ENCODE measurements around the gene MLLT10.

DNA sequence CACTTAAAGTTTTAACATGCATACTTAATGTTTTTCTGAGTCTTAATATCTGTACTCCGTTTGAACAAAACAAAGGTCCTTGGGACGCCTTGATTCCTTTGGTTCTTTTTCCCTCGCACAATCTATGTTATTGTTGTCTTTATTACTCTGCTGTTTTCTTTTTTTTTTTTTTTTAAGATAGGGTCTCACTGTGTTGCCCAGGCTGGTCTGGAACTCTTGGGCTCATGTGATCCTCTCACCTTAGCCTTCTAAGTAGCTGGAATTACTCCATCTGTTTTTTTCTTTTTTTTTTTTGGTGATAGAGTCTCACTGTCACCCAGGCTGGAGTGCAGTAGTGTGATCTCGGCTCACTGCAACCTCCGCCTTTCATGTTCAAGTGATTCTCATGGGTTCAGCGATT, 13.2 kb downstream of the MLLT10 start:
- TF ChIP-seq EZH2 (IDR thresholded peaks at IDR 0.05; ENCODE audit: borderline replicate concordance, control insufficient read depth, low read depth, low read length) = no peak
- TF ChIP-seq SP1 (IDR thresholded peaks at IDR 0.05; ENCODE audit: low read depth, low read length) = no peak
- no peak for TF ChIP-seq POLR2A (IDR thresholded peaks at IDR 0.05; ENCODE audit: low read depth, low read length)
- TF ChIP-seq, protein P1, sequence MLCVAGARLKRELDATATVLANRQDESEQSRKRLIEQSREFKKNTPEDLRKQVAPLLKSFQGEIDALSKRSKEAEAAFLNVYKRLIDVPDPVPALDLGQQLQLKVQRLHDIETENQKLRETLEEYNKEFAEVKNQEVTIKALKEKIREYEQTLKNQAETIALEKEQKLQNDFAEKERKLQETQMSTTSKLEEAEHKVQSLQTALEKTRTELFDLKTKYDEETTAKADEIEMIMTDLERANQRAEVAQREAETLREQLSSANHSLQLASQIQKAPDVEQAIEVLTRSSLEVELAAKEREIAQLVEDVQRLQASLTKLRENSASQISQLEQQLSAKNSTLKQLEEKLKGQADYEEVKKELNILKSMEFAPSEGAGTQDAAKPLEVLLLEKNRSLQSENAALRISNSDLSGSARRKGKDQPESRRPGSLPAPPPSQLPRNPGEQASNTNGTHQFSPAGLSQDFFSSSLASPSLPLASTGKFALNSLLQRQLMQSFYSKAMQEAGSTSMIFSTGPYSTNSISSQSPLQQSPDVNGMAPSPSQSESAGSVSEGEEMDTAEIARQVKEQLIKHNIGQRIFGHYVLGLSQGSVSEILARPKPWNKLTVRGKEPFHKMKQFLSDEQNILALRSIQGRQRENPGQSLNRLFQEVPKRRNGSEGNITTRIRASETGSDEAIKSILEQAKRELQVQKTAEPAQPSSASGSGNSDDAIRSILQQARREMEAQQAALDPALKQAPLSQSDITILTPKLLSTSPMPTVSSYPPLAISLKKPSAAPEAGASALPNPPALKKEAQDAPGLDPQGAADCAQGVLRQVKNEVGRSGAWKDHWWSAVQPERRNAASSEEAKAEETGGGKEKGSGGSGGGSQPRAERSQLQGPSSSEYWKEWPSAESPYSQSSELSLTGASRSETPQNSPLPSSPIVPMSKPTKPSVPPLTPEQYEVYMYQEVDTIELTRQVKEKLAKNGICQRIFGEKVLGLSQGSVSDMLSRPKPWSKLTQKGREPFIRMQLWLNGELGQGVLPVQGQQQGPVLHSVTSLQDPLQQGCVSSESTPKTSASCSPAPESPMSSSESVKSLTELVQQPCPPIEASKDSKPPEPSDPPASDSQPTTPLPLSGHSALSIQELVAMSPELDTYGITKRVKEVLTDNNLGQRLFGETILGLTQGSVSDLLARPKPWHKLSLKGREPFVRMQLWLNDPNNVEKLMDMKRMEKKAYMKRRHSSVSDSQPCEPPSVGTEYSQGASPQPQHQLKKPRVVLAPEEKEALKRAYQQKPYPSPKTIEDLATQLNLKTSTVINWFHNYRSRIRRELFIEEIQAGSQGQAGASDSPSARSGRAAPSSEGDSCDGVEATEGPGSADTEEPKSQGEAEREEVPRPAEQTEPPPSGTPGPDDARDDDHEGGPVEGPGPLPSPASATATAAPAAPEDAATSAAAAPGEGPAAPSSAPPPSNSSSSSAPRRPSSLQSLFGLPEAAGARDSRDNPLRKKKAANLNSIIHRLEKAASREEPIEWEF (IDR thresholded peaks at IDR 0.05; ENCODE audit: insufficient replicate concordance, low read depth, low read length) = no peak
- no peak for TF ChIP-seq ESRRA (IDR thresholded peaks at IDR 0.05; ENCODE audit: low read length)
- TF ChIP-seq, protein P2, sequence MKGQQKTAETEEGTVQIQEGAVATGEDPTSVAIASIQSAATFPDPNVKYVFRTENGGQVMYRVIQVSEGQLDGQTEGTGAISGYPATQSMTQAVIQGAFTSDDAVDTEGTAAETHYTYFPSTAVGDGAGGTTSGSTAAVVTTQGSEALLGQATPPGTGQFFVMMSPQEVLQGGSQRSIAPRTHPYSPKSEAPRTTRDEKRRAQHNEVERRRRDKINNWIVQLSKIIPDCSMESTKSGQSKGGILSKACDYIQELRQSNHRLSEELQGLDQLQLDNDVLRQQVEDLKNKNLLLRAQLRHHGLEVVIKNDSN (IDR thresholded peaks at IDR 0.05; ENCODE audit: borderline replicate concordance, extremely low read length, insufficient read depth, low read depth, low read length) = no peak
- no peak for TF ChIP-seq NR2C2 (IDR thresholded peaks at IDR 0.05; ENCODE audit: borderline replicate concordance, control insufficient read depth, insufficient read length, low read depth)
- no peak for TF ChIP-seq RCOR1 (conservative IDR thresholded peaks at IDR 0.05; ENCODE audit: low read depth, low read length)
- TF ChIP-seq CHD2 (IDR thresholded peaks at IDR 0.05; ENCODE audit: borderline replicate concordance, low read depth, low read length) = no peak
- TF ChIP-seq, protein P3, sequence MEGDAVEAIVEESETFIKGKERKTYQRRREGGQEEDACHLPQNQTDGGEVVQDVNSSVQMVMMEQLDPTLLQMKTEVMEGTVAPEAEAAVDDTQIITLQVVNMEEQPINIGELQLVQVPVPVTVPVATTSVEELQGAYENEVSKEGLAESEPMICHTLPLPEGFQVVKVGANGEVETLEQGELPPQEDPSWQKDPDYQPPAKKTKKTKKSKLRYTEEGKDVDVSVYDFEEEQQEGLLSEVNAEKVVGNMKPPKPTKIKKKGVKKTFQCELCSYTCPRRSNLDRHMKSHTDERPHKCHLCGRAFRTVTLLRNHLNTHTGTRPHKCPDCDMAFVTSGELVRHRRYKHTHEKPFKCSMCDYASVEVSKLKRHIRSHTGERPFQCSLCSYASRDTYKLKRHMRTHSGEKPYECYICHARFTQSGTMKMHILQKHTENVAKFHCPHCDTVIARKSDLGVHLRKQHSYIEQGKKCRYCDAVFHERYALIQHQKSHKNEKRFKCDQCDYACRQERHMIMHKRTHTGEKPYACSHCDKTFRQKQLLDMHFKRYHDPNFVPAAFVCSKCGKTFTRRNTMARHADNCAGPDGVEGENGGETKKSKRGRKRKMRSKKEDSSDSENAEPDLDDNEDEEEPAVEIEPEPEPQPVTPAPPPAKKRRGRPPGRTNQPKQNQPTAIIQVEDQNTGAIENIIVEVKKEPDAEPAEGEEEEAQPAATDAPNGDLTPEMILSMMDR (IDR thresholded peaks at IDR 0.05 in 2 of 3, conservative IDR thresholded peaks at IDR 0.05 in 1 of 3; ENCODE audit: control insufficient read depth in 2 of 3, extremely low read depth in 1 of 3, insufficient read depth in 1 of 3, low read depth in 3 of 3, low read length in 3 of 3) = no peak
- no peak for TF ChIP-seq FOS (IDR thresholded peaks at IDR 0.05; ENCODE audit: borderline replicate concordance, extremely low read depth, insufficient read length)
- TF ChIP-seq, protein P4, sequence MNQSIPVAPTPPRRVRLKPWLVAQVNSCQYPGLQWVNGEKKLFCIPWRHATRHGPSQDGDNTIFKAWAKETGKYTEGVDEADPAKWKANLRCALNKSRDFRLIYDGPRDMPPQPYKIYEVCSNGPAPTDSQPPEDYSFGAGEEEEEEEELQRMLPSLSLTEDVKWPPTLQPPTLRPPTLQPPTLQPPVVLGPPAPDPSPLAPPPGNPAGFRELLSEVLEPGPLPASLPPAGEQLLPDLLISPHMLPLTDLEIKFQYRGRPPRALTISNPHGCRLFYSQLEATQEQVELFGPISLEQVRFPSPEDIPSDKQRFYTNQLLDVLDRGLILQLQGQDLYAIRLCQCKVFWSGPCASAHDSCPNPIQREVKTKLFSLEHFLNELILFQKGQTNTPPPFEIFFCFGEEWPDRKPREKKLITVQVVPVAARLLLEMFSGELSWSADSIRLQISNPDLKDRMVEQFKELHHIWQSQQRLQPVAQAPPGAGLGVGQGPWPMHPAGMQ (IDR thresholded peaks at IDR 0.05; ENCODE audit: borderline replicate concordance) = no peak
- no peak for TF ChIP-seq CEBPB (IDR thresholded peaks at IDR 0.05; ENCODE audit: borderline replicate concordance in 1 of 2, low read depth in 2 of 2, low read length in 2 of 2)

All from GM12878 (cell line).